Measurements from ENCODE around the gene PARP6.

Gene PARP6

DNA sequence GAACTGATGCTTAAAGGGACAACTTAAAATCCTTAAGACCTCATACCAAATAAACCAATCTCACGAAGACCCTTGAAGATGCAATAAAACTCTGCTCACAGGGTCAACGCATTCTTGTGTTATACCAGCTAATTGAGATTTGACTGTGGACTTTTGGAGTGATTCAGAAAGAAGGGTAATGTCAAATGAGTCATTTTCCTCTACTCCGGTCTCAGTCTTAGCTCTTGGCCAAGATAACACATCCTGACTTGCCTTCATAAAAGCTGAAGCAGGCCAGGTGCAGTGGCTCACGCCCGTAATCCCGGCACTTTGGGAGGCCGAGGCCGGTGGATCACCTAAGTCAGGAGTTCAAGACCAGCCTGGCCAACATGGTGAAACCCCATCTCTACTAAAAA, 45.2 kb downstream of the PARP6 start:
- DNase-seq (ENCODE audit: low read depth, low spot score), result no peak
- ChIA-PET CTCF (interaction anchor here (0.8 to 3.1 kb wide), 11 partner anchors 9 to 71 kb away, joined by 3 to 22 read pairs (median 5); no protein-coding TSS in a partner anchor), POLR2A (interaction anchor here (0.6 to 5.5 kb wide), 9 partner anchors 10 to 149 kb away, joined by 3 to 49 read pairs (median 3); partner anchors contain the start of genes GRAMD2A and HEXA)
- peak overlapping the region; percentile 59 for H3K4me3 ChIP-seq (ENCODE audit: low read depth, low read length)
- TF ChIP-seq, protein P1, sequence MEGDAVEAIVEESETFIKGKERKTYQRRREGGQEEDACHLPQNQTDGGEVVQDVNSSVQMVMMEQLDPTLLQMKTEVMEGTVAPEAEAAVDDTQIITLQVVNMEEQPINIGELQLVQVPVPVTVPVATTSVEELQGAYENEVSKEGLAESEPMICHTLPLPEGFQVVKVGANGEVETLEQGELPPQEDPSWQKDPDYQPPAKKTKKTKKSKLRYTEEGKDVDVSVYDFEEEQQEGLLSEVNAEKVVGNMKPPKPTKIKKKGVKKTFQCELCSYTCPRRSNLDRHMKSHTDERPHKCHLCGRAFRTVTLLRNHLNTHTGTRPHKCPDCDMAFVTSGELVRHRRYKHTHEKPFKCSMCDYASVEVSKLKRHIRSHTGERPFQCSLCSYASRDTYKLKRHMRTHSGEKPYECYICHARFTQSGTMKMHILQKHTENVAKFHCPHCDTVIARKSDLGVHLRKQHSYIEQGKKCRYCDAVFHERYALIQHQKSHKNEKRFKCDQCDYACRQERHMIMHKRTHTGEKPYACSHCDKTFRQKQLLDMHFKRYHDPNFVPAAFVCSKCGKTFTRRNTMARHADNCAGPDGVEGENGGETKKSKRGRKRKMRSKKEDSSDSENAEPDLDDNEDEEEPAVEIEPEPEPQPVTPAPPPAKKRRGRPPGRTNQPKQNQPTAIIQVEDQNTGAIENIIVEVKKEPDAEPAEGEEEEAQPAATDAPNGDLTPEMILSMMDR (IDR thresholded peaks at IDR 0.05; ENCODE audit: insufficient read depth, low read length, missing control alignments), result no peak

DNA sequence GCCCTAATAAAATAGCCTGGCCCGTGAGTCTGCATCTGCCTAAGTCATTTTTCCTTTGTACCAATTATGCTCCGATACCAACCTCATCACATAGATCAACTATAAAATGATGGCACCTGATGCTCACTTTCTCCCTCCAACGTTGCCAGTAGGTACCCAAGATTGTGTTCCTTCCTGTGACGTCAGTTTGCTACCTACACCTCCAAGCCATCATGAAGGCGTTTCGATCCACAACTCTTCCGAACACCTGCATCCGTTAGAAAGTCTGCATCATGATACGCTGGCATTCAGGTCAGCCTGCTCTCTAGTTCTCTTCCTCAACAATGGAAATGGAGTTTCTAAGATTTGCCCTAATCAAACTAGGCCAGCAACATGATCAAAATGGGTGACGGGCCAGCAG, 49.1 kb downstream of the PARP6 start:
- ChIA-PET CTCF (interaction anchor here (1.3 to 4.7 kb wide), 2 partner anchors 13 to 23 kb away, joined by 3 to 24 read pairs; no protein-coding TSS in a partner anchor), POLR2A (no interaction called here)

DNA sequence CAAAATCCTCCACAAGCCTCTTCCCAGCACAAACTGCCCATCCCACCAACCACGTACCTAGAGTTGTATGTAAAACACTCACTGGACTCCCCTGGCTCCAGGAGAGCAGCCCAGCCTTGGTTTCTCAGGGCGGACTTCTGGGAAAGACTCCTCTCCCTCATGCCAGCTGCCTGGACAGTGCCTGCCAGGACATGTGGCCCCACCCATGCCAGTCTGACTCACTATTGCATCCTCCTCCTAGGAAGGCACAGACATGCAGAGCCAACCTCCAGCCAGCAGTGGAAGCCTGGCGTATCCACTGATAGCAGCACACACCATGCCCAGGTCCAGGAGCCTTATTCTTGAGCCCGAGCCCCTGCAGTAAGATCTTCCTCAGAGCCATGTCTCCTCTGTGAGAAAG, 50.0 kb downstream of the PARP6 start:
- no peak overlapping the region for H3K4me3 ChIP-seq (ENCODE audit: low read depth, low read length)
- POLR2A ChIA-PET, result interaction anchor here (0.7 to 1.6 kb wide), 2 partner anchors 8 to 325 kb away, joined by 3 to 9 read pairs; partner anchors contain the start of gene PKM

More for the DNA sequence above, 49.1 kb downstream of the PARP6 start:
- no peak for DNase-seq (ENCODE audit: low read depth, low spot score)
- TF ChIP-seq, protein P1 (IDR thresholded peaks at IDR 0.05; ENCODE audit: insufficient read depth, low read length, missing control alignments), result no peak
- no peak overlapping the region for H3K4me3 ChIP-seq (ENCODE audit: low read depth, low read length)

DNA sequence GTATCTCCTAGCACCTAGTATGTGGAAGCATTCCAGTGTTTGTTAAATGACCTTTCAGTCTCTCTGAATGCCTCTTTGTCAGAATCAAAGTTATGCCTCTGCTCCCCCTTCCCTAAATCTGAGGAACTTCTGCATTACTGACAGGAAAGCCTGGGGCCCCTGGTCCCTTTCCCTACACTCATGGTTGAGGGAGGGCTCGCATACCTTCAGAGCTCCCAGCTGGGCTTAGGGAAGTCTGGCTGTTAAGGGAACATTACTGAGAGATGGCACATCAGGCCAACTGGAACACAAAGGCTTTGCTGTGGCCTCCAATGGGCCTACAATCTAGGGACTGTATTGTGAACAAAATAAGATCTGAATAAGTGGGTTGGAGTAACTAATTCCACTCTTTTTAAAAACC, 51.7 kb downstream of the PARP6 start:
- ChIA-PET POLR2A (interaction anchor here (1.0 to 1.6 kb wide), 2 partner anchors 9 to 10 kb away, joined by 3 to 9 read pairs; partner anchors contain the start of gene PKM), CTCF (interaction anchor here (4.7 kb wide), 1 partner anchor 20 kb away, joined by 24 read pairs; no protein-coding TSS in a partner anchor)
- no peak overlapping the region for H3K4me3 ChIP-seq (ENCODE audit: low read depth, low read length)
- TF ChIP-seq, protein P1 (IDR thresholded peaks at IDR 0.05; ENCODE audit: insufficient read depth, low read length, missing control alignments), result no peak
- DNase-seq (ENCODE audit: low read depth, low spot score), result no peak

More for the DNA sequence above, 50.0 kb downstream of the PARP6 start:
- DNase-seq (ENCODE audit: low read depth, low spot score), result no peak
- CTCF ChIA-PET, result interaction anchor here (1.1 to 4.7 kb wide), 3 partner anchors 12 to 65 kb away, joined by 3 to 24 read pairs (median 4); no protein-coding TSS in a partner anchor
- TF ChIP-seq, protein P1 (IDR thresholded peaks at IDR 0.05; ENCODE audit: insufficient read depth, low read length, missing control alignments), result no peak

DNA sequence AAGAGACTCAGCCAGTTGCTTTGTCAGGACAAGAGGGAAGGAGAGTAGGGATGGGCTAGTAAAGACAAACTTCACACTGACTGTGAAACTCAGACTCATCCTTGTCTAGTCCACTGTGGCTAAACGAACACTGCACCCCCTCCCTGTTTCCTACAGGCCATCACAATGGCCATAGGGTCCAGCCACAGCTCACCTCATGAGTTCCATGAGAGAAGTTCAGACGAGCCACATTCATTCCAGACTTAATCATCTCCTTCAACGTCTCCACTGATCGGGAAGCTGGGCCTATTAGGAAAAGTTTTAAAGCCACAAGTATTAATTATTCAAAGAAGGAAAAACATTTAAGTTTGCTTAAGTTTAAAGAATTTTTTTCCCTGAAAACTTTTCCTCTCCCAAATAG, 55.1 kb downstream of the PARP6 start:
- ChIA-PET CTCF (interaction anchor here (0.7 to 2.6 kb wide), 4 partner anchors 10 to 22 kb away, joined by 3 to 17 read pairs (median 6); no protein-coding TSS in a partner anchor), POLR2A (interaction anchor here (0.6 to 2.8 kb wide), 3 partner anchors 9 to 16 kb away, joined by 3 to 14 read pairs (median 5); partner anchors contain the start of gene PKM)
- TF ChIP-seq, protein P1 (IDR thresholded peaks at IDR 0.05; ENCODE audit: insufficient read depth, low read length, missing control alignments), result no peak
- no peak for DNase-seq (ENCODE audit: low read depth, low spot score)
- no peak overlapping the region for H3K4me3 ChIP-seq (ENCODE audit: low read depth, low read length)

DNA sequence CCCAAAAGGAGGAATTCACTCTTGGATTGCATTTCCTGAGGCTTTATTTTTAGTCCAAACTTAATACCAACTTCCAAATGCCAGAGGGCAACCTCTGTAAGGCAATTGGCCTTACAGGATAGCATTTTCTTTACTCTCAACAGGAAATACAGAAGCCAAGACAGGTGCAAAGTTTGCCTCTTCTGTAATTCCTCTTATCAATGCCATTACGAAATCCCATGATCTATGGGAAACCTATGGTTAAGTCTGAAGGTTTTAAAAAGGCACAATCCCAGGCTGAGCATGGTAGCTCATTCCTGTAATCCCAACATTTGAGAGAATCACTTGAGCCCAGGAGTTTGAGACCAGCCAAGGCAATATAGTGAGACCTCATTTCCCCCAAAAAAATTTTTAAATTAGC, 56.3 kb downstream of the PARP6 start:
- no peak for DNase-seq (ENCODE audit: low read depth, low spot score)
- POLR2A ChIA-PET, result interaction anchor here (0.6 to 2.8 kb wide), 2 partner anchors 15 to 16 kb away, joined by 3 to 14 read pairs; partner anchors contain the start of gene PKM
- CTCF ChIA-PET, result interaction anchor here (1.4 to 2.6 kb wide), 3 partner anchors 11 to 19 kb away, joined by 4 to 17 read pairs (median 8); partner anchors contain the start of gene GRAMD2A
- TF ChIP-seq, protein P1 (IDR thresholded peaks at IDR 0.05; ENCODE audit: insufficient read depth, low read length, missing control alignments), result no peak
- H3K4me3 ChIP-seq (ENCODE audit: low read depth, low read length), result no peak overlapping the region
